ENCODE data around the gene RALA.

GRCh38 chr7:39606941-39607340 lies 16.4 kb upstream of the RALA start:
- TF ChIP-seq MEF2A (IDR thresholded peaks at IDR 0.05; ENCODE audit: insufficient read depth, low read depth, low read length) (no peak), CTCF (IDR thresholded peaks at IDR 0.05 in 2 of 3, conservative IDR thresholded peaks at IDR 0.05 in 1 of 3; ENCODE audit: control insufficient read depth in 2 of 3, extremely low read depth in 1 of 3, insufficient read depth in 1 of 3, low read depth in 3 of 3, low read length in 3 of 3) (no peak), USF2 (IDR thresholded peaks at IDR 0.05; ENCODE audit: borderline replicate concordance, low read depth, low read length) (no peak), CHD2 (IDR thresholded peaks at IDR 0.05; ENCODE audit: borderline replicate concordance, low read depth, low read length) (no peak), EP300 (IDR thresholded peaks at IDR 0.05; ENCODE audit: borderline replicate concordance in 1 of 2, control insufficient read depth in 1 of 2, low read depth in 2 of 2, low read length in 2 of 2) (no peak), EZH2 (IDR thresholded peaks at IDR 0.05; ENCODE audit: borderline replicate concordance, control insufficient read depth, low read depth, low read length) (no peak), RAD21 (IDR thresholded peaks at IDR 0.05; ENCODE audit: insufficient read depth, low read depth, low read length) (no peak), MTA2 (IDR thresholded peaks at IDR 0.05; ENCODE audit: low read depth) (no peak), CBX5 (IDR thresholded peaks at IDR 0.05; ENCODE audit: low read depth) (no peak), CEBPZ (IDR thresholded peaks at IDR 0.05; ENCODE audit: low read depth, low read length) (no peak), POLR2A (IDR thresholded peaks at IDR 0.05; ENCODE audit: low read depth, low read length) (no peak), JUND (IDR thresholded peaks at IDR 0.05; ENCODE audit: low read depth, low read length) (no peak)
